ENCODE results near the gene ASCL4.

DNA sequence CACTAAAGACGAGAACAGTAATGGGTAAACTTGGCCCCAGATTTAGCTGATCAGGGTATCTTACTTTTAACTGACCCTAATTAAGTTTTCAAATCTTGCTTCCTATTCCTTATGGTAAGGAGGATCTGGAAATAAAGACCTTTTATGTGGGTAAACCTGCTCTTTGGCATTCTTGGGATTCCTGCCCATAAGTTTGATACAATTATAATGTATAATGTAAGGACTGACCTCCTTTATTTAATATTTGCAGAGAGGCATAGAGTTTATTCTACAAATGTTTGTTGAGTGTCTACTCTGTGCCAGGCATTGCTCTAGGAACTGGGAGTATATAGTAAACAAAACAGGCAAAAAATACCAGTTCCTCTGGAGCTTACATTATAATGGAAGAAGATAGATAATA lies 9.2 kb upstream of the ASCL4 start:
- TF ChIP-seq, protein P1, sequence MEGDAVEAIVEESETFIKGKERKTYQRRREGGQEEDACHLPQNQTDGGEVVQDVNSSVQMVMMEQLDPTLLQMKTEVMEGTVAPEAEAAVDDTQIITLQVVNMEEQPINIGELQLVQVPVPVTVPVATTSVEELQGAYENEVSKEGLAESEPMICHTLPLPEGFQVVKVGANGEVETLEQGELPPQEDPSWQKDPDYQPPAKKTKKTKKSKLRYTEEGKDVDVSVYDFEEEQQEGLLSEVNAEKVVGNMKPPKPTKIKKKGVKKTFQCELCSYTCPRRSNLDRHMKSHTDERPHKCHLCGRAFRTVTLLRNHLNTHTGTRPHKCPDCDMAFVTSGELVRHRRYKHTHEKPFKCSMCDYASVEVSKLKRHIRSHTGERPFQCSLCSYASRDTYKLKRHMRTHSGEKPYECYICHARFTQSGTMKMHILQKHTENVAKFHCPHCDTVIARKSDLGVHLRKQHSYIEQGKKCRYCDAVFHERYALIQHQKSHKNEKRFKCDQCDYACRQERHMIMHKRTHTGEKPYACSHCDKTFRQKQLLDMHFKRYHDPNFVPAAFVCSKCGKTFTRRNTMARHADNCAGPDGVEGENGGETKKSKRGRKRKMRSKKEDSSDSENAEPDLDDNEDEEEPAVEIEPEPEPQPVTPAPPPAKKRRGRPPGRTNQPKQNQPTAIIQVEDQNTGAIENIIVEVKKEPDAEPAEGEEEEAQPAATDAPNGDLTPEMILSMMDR (IDR thresholded peaks at IDR 0.05; ENCODE audit: poor library complexity): no peak
- no peak for TF ChIP-seq EZH2 (IDR thresholded peaks at IDR 0.05; ENCODE audit: borderline replicate concordance)
